GM12875 (cell line): ENCODE results near the gene MRPL14.

Source experiments
- H3K4me3 ChIP-seq: one replicate; pipeline ENCODE4 v1.5.1; 2011; ENCODE audit warnings: low read depth, low read length, control low read depth
- TF ChIP-seq, protein P1 (sequence below): IDR thresholded peaks from 2 replicates; pipeline ENCODE4 v1.5.1; 2011; ENCODE audit warnings: low read depth, mild to moderate bottlenecking, control low read depth, inconsistent platforms, low read length, moderate library complexity, borderline replicate concordance; ENCODE audit not compliant: insufficient read depth

MRPL14 gene

DNA sequence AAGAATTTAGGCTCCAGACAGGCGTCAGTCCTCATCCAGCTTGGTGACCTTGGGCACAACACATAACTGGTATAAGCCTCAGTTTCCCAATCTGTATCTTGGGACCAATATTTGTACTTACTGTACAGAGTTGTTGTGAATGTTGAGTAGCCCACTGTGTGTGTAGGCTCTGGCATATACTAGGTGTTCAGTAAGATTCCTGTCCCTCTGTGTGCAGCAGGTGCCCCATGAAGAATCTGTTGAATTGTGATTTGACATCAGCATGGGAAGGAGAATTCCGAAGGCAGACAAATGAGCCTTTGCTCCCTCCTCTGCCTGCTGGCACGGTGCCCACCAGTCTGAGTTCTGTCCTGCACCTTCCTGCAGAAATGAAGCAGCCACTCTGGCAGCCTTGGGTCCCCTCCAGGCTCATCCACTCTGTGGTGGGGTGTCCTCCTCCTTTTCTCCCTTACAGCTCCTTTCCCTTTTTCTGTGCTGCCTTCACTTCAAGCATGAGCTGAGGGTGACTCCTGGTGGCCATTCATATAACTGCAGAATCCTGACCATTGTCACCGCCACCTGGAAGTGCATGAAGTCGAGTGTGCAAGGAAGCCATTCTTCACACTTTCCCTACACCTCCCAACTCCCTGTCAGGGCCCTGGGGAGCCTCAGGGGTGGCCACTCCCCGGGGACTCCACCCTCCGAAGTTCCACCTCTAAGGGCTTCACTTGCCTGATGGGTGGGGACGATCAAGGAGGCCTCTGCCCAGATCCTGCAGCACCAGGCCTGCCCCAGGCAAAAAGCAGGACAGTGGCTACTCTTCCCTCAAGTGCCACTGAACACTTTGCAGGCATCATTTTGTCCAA is 48.2 kb downstream of the MRPL14 start:
- TF ChIP-seq, protein P1, sequence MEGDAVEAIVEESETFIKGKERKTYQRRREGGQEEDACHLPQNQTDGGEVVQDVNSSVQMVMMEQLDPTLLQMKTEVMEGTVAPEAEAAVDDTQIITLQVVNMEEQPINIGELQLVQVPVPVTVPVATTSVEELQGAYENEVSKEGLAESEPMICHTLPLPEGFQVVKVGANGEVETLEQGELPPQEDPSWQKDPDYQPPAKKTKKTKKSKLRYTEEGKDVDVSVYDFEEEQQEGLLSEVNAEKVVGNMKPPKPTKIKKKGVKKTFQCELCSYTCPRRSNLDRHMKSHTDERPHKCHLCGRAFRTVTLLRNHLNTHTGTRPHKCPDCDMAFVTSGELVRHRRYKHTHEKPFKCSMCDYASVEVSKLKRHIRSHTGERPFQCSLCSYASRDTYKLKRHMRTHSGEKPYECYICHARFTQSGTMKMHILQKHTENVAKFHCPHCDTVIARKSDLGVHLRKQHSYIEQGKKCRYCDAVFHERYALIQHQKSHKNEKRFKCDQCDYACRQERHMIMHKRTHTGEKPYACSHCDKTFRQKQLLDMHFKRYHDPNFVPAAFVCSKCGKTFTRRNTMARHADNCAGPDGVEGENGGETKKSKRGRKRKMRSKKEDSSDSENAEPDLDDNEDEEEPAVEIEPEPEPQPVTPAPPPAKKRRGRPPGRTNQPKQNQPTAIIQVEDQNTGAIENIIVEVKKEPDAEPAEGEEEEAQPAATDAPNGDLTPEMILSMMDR = peak; percentile 85
- H3K4me3 ChIP-seq = no peak overlapping the region

DNA sequence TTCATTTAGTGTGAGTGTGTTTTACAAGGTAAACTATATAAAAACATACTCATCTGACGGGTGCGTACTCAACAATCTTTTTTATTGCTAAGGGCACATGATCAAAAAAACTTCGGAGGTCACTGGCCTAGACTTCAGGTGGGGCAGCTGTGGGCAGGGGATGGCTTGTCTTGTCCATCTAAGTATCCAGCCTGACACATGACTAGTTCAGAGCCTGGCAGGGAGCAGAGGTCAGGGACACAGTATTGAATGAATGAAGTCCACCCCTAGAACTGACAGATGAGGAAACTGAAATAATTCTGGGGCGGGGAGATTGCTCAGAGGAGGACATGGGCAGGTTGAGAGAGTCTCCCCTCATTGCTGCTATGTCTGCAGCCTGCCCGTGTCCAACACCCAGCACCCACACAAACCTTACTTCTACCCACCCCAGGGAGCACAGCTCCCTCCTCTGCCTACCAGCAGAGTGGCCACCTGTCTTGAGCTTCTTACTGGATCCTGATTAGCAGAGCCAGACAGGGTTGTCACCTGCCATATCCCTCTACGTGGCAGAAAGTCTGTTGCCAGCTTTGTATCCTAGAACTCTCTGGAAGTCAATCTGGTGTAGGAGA is 48.9 kb downstream of the MRPL14 start:
- TF ChIP-seq, protein P1 = no peak
- no peak overlapping the region for H3K4me3 ChIP-seq

DNA sequence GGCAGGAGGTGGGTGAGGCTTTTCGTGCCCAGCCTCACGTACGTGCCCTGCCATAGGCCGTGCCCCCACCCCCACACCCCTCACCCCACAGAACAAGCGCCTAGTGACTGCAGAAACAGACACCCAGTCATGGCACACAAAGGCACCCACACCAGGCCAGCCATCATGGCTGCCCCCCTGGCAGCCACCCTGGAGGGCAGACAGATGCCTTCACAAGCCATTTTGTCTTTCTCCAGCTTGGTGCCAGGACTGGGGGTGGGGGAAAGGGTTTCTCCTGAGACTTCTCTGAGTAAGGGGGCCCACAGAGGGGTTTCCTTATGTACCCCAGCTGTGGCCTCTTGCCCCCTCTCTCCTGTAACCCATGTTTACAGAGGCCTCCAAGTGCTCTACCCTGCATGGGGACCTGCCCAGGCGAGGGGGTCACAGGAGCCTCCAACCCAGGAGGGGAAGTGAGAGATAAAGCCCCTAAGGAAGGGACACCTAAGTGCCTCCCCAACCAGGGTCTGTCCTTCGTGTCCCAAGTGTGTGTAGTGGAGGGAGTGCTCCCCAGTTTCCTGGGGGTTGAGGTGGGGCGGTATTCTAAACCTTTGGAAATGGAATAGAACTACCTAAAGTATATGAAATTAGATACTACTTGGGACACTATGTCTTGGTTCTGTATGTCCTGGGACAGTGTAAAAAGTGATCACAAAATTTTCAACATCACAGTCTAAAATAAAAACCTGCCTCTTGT is 49.9 kb downstream of the MRPL14 start:
- TF ChIP-seq, protein P1 = no peak
- no peak overlapping the region for H3K4me3 ChIP-seq

DNA sequence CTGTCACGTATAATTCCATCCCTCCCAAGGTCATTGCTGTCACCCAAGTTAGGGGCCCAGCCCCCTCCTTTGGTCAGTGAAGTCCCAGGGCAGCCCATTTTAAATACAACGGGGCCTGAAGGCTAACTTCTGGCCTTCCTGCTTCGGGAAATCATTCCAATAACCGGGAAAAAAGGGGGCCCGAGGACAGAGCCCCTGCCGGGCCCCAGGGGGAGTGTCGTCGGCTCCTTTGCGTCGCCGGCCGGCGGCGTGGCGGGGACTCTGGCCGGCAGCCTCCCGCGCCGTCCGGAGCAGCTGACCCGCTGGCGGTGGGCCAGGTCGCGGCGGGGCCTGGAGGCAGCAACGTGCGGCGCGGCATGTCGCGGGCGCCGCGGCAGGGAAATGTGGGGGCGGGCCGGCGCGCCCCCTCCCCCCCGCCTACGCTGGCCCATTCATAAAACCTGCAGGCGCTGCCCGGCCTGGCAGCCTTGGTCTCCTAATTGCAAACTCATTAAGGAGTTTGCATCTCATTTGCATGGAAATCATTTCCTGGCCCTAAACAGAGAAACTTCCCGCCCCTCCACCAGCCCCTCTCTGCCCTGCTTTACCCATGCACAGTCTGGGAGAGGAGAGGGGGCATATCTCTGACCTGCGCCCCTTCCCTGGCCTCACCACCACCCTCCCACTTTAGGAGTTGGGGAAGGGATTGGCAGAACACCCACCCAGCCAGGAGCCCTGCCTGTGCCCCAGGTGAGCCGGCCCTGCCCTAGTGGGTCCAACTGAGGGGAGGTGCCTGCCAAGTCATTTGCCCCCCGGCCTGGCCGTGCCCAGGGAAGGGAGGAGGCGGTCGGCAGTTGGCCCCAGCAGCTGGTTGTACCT is 50.7 kb downstream of the MRPL14 start:
- TF ChIP-seq, protein P1 = no peak
- H3K4me3 ChIP-seq = no peak overlapping the region

DNA sequence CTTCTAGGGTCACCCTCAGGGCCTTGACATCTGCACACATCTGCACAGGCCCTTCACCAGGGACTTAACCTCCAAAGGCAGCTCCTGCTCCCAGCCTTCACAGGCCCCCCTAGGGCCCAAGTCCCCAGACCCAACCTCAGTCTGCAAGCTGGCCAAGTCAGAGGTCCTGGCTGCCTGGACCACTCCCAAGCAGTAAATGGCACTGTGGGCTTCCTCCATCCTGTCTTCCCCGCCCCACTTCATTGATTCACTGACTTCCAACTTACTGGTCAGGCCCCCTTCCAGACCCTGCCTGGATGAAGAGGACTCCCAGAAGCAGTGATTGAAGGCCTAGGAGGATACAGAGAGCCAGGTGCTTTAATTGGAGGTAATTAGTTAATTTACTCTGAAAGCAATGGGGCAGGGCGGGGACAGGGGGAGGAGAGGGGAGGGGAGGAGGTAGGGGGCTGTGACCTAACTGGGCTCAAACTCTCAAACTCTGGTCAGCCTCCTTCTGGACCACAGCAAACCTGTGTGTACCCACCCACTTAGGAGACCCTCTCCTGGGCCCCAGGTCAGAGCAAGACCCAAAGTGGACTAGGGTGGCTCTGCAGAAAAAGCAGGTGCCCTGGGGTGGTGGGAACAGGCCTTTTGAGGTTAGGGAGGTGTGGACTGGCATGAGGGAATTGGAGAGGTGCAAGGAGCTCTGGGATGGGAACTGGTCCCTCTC is 51.5 kb downstream of the MRPL14 start:
- TF ChIP-seq, protein P1 = no peak
- H3K4me3 ChIP-seq = no peak overlapping the region

DNA sequence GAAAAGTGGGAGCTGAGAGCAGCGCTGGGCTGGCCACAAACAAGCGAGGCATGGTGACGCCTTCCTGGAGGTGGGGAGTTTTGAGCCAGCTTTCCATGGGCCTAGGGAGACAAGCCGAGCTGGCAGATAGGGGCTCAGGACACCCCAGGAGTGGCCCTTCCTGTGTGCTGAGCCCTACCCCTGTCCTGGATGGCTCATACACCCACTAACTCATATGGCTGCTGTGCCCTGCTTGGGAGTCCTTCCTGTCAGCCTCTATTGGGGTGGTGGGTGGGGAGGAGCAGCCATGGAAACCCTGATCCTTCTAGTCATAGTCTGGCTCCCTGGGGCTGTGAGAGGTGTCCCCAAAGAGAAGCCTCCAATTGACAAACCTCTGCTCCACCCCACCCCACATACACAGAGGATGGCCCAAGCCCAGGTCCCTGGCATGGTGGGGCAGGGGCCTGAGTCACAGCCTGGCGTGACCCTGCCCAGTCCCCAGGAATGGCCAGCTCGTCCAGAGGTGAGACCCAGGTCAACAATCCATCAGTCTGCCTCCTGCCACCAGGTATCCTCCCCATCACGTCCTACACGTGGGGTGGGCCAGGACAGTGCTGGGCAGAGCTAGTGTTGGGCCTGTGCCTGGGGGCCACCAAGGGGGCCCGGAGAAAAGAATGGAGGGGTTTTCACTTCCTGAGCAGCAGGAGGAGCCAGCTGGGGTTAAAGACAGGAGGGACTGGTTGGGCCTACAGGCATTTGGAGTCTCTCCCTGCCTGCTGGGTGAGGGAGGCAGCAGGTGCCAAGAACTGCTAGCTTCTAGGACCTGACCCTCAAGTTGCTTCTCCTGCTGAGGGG is 52.2 kb downstream of the MRPL14 start:
- TF ChIP-seq, protein P1 = no peak
- no peak overlapping the region for H3K4me3 ChIP-seq
